GM19023 (cell line): ENCODE measurements around the gene BANF2.
"Not testable (repeated sequence)": the region's sequence is repeated elsewhere in the genome, so short reads cannot be mapped to it uniquely, and the experiment has no call there.

Experiments
- ATAC-seq: cut with Tn5 transposase; IDR thresholded peaks from one replicate; pipeline ENCODE4 v1.9.1; 2021; ENCODE audit warnings: mild to moderate bottlenecking, moderate library complexity; ENCODE audit not compliant: unreplicated experiment

Gene BANF2

DNA sequence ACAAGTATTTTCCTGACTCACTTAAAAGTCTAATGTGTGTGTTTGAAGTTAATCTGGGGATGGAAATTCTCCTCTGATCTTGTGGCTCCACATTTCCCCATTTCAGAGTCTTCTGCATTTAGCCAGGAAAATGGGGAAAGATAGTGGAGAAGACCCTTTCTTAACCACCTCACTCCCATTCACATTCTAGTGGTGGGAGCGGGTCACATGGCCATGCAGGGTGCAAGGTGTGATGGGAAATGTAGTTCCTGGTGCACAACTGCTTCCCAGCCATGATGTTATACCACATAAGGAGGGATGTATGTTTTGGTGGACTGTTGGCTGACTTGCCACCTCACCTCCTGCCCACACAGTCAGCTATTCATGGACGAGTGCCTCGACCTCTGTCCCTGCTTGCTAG is 61.8 kb downstream of the BANF2 start:
- no peak for ATAC-seq

DNA sequence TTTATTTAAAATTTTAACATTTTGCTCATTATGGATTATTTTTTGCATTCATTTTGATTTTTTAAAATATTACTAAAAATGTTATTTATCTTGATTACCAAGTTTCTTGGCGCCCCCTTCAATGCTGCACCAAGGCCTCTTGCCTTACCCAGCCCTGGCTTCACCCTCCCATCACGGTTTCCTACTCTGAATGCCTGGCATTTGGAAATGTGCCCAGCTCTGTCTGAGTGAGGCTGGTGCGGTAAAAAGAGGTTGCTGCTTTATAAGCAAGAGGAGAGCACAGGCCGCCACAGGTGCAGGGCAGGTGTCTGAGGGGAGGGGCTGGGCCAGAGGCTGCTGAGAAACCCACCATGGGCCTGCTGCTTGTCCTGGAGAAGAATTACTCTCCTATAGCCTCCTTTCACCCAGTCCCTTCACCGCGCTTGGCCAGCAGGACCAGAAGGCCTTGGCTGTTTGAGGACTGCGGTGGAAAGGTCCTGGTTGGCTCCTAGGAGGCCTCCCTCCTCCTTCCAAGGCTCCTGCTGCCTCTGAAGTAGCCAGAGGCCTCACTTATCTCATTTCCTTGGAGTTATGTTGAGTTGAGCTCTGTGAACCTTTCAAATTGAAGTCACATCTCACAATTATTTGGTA is 62.6 kb downstream of the BANF2 start:
- ATAC-seq = no peak

DNA sequence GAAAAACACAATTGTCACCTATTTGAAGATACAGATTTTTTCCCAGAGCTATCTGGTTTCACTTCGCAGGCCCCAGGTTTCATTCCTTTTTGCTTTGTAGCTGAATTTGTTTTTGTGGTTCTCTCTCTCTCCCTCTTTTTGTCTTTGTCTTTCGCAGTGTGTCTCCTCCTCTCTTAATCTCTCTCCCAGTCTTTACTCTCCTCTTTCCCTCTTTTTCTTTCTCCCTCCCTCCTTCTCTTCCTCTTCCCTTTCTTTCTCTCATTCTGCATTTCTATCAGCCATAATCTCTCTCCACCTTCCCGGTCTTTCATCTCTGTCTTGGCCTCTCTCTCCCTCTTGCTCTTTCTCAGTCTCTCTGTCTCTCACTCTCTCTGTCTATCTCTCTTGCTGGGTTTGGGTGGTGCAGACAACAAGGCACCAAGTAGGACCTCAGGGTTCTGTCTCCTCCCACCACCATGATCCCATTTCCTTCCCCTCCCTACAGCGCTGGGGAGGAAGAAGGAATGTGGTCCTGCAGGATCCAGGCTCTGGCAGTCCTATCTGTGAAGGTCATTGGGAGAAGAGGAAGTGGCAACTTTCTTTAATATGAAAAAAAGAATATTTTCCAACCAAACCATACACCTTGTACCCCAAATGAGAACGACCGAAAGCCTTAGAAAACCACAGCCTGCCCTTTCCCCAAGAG is 63.2 kb downstream of the BANF2 start:
- ATAC-seq = no peak

DNA sequence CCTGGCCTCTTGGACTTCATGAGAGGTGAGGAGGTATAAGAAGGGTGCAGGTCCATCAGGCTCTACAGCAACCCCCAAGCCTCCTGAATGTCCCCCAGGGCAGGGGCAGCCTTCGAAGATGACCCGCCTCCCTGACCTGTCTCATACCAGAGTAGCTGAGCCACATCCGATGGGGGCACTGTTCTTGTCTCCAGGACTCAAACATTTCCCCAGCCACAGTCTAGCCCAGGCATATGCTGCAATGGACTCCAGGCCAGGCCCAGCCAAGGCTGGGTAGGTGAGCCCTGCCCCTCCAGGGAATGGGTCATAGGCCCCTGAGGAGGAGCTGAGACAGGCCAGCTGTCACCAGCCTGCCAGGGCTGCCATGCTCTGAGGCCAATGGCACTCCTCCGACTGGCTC is 65.3 kb downstream of the BANF2 start:
- ATAC-seq = no peak

DNA sequence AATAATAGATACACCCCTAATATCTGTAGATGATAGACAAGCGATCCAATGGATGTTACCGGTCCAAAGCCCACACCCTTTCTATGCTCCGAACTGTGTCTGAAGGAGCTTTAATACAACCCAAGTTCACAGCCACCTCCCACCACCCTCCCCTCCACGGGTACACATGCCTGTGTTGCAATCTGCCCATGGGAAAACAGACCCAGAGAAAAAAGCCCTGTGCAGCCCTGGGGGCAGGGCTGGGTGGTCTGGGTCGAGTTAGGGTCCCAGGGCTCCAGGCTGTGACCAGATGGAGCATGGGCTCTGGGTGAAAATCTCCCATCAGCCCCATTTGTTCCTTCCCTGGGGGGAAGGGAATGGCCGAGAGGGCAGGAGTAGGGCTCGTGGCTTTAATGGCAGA is 65.8 kb downstream of the BANF2 start:
- ATAC-seq = no peak

DNA sequence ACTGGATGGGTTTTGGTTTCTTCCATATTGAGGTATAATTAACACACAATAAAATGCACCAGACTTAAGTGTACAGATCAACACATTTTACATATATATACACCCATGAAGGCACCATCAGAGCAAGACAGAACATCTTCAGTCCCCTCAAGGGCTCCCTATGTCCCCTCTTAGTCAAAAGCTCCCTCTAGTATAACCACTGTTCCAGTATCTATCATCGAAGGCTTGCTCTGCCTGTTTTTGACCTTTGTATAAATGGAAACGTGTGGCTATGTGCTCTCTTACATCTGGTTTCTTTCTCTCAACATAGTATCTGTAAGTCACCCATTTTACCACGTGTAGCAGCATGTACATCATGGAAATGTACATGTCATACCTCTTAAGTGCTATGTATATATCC is 66.5 kb downstream of the BANF2 start:
- no peak for ATAC-seq

DNA sequence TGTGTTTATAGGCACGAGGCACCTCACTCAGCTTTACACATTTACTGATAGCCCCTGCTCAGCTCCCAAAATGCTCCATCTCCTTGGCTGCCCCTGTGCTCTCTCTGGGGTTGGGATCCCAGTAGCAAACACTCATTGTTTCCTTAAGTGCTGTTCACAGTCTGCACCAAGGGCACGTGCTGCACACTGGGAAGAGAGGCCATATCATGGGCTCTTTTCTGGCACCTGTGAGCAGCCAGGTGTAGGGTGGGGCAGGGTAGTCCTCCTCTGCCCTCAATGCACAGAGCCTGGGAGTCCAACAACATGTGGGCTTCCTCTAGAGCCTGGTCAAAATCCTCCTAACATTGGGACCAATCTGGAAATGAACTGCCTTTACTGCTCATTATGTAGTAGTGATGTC is 67.9 kb downstream of the BANF2 start:
- no peak for ATAC-seq

DNA sequence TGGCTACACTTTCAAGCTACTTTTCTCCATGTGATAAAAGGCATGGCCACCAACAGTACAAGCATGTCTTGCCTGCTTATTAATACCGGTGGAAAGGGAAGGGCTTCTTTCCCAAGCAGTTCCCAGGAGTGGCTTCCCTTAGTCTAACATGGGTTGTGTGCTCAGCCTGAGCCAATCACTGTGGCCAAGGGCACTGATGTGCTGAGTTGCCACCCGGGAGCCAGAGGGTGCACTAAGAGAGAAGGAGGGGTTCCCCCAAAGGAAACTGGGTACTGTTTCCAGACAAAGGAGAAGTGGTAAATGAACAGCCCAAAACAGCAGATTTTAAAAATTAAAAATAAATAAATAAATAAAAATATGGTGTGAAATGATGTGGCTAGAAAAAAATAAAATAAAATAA is 68.5 kb downstream of the BANF2 start:
- ATAC-seq = no peak

DNA sequence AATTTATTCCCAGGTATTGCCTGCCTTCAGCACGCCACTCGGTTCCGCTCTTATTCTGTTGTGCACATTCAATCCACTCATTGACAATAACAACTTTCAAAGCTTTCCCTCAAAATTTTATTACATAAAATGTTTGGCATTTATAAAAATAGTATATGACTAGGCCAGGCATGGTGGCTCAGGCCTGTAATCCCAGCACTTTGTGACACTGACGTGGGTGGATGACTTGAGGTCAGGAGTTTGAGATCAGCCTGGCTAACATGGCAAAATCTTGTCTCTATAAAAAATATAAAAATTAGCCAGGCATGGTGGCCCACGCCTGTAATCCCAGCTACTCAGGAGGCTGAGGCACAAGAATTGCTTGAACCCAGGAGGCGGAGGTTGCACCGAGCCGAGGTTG is 70.0 kb downstream of the BANF2 start:
- ATAC-seq = not testable (repeated sequence)

DNA sequence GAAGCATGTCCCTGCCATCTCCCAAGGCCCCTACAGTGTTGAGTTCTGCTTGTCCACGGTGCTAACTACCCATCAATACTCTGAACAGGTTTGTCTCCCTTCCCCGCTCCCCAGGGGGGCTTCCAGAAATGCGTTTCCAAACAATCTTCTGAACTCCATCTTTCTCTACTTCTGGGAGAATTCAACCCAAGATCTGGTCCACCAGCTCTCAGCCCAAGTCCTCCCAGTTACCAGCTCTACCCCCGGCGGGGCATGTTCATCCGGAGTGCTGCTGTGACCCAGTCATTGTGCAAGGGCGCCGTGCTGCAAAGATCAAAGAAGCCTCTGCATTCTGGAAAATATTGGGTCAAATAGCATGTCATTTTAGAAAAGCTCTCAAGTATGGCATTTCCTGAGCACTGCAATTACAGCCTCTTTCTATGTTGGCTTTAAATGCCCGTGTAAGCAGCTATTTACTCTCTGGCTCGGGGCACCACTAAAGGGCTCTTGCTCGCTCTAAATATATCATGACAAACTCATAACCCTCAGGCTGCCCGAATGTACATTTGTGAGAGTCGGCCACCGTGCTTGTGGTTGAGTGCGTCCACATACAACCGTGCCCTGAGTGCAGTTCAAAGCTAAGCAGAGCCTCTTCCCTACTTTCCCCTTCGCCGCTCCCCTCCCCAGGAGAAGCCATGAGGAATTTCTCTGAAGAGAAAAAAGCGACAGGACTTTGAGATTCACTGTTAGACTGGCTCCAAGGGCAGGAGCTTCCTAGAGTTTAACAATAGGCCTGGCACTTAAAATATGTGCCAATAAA is 71.6 kb downstream of the BANF2 start:
- ATAC-seq = no peak

DNA sequence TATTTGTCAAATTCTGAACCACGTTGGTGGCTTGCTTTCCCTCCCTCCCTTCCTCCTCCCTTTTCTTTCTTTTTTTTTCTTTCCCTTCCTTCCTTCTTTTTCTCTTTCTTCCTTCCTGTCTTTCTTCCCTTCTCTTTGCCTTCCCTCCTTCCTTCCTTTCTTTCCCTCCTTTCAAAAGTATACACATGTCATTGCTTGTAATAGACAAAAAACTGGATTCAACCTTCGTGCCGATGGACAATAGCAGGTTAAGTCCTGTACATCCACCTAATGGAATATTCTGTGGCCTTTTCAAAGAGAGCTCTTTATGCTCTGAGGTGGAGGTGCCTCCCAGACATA is 72.2 kb downstream of the BANF2 start:
- ATAC-seq = no peak

DNA sequence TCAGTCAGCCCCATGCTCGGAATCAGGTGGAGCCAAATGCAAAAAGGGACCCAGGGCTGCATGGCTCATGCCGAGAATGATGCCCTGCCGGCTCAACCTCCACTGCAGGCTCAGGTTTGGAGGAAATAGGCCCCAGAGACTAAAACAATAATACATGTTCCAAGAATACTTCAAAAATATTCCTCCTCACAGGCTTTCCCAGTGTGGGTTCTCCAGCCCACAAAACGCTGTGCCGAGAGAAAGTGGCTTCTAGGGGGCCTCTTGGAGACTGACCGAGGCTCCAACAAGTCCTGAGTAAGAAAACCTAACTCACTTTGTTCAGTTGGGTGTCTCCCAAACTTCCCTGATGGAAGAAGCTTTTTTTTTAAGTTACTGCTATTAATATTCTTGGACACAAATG is 73.9 kb downstream of the BANF2 start:
- ATAC-seq = no peak

DNA sequence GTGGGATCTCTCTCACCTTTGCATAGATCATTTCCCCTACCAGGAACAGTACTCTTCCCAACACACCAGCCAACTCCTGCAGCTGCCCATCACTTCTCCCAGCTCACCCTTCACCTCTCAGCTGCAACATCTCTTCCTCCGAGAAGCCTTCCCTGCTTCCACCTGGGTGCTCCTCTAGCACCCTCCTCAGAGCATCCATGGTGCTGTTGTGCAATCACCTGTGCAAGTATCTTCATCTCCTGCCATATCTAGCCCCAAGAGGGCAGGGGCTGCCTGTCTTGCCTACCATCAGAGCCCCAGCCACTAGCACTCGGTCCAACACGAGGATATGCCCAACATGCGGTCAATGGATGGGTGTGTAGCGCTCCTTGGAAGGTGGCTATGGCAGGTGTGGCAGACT is 75.8 kb downstream of the BANF2 start:
- no peak for ATAC-seq

DNA sequence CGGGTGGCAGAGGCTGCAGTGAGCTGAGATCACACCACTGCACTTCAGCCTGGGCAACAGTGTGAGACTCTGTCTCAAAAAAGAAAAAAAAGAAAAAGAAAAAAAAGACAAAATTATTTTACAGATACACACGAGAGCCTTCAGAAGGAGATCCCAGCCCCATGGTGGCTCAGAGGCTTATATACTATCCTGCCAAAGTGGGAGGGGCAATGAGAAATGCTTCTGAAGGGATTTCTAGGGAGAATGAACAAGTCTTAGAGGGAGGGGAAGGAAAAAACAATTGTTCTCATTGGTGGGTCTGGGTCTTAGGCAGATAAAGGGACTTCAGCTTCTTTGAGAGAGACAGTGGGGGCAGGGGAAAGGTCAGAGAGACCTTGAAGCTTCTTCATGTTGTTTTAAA is 76.8 kb downstream of the BANF2 start:
- no peak for ATAC-seq

DNA sequence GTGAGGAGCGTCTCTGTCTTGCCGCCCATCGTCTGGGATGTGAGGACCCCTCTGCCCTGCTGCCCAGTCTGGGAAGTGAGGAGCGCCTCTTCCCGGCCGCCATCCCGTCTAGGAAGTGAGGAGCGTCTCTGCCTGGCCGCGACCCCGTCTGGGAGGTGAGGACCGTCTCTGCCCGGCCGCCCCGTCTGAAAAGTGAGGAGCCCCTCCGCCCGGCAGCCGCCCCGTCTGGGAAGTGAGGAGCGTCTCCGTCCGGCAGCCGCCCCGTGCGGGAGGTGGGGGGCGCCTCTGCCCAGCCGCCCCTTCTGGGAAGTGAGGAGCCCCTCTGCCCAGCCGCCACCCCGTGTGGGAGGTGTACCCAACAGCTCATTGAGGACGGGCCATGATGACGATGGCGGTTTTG is 79.2 kb downstream of the BANF2 start:
- ATAC-seq = not testable (repeated sequence)

DNA sequence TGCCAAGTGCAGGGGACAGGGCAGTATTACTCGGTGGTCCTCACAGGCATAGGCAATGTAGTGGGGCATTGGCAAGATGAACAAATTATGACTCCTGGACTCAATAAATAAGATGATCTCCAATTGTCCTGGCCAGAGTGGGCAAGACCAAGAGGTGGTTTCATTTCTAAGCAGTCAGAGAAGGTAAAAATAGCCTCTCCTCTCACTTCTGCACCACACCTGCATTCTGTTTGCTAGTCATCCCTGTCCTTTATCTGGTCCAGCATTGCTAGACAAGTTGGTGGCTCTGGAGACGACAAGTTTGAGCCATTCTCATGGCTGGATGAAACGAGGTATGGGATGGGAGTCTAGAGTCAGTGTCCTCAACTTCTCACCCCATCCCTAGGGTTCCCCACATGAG is 83.0 kb downstream of the BANF2 start:
- peak; percentile 68 for ATAC-seq

DNA sequence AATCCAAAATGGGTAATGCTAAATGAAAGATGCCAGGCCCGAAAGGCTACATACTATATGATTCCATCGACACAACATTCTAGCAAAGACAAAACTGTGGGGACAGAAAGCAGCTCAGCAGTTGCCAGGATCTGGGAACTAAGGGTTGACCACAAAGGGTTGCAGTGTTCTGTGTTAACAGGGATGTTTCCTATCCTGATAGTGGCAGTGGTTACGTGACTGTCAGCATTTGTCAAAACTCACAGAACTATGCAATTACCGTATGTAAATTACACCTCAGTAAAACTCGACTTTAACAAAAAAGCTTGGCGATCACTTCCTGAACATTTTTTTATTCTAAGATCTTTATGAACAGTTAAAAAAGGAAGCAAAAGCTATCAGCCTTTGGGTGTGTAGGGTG is 83.9 kb downstream of the BANF2 start:
- no peak for ATAC-seq

DNA sequence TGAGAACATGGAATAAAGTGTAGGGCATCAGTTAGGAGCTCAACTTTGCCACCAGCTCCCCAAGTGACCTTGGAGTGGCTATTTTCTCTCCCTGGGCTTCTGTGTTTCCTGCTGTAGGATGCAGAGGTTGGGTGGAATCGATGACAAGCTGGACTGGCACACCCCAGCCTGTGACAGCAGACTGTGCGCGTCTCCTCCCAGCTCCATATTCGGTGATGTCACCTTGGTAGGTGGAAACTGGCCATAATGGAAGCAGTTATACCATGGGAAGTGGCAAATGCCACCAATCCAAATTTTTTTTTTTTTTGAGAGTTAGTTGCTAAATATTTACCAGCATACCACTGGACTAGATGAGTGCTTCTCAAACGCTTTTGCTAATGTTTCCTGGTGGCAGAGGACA is 85.2 kb downstream of the BANF2 start:
- ATAC-seq = no peak
